ENCODE results near the gene RAG2.

Gene RAG2

DNA sequence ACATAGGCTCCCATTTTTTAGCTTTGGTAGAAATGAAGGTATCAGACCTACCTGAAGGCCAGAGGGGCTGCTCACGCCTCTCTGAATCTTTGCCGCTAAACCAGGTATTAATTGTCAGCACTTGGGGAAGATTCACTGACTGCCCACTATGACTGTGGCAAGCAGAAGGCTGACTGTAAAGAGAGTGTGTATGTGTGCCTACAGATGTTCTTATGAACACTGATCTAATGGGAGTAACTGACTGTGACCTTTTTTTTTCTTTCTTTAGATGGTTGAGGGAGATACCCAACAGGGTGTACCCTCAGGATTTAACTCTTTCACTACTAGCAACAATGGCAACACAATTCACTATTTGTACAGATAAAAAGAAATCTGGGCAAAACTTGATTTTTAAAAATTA lies at the start of gene RAG2:
Gene RAG2, minus strand, starts transcription at position 186 of the 400 bp plus-strand sequence. CDS start 4,068 bp downstream, outside the sequence.
- FAIRE-seq (no peak), DNase-seq (ENCODE audit: insufficient read length, low spot score) (no peak)

GRCh38 chr11:36638556-36638955 lies 40.5 kb upstream of the RAG2 start:
- DNase-seq (ENCODE audit: insufficient read length, low spot score), result no peak

DNA sequence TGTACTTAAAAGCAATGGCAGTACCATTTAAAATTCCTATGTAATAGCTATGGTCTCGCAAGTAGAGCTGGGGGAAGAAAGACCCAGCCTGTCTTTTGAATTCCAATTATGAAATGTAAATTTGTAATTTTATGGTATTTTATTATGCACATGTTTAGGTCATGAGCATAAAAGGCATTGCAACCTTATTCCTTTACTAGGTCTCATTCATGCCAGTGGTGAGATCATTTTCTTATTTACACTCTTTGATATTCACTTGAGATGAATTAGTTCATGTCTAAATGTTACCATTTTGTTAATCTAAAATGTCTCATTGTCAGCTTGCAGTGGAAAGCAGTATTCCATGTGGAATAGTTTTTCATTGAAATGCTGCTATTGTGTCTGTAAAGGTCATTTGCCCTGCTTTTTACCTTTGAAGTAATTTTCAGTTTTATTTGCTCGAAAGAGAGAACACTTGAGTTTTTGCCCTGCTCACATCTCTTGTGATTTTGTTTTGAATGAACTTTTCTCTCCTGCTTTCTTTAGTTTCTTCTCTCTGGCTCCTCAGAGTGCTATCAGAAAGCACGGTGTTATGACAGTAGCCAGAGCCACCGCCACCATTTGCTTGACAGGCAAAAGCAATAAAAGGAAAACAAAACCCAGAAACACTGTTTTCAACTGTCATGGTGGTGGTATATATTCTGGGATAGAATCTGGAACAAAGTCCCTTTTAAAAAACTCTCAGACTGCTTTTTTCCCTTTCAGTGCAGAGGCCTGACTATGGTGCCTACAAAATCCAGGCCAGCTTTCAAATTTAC lies 37.2 kb upstream of the RAG2 start:
- peak; percentile 23 for FAIRE-seq
- no peak for DNase-seq (ENCODE audit: insufficient read length, low spot score)

More at GRCh38 chr11:36638556-36638955, 40.5 kb upstream of the RAG2 start:
- FAIRE-seq, result no peak

DNA sequence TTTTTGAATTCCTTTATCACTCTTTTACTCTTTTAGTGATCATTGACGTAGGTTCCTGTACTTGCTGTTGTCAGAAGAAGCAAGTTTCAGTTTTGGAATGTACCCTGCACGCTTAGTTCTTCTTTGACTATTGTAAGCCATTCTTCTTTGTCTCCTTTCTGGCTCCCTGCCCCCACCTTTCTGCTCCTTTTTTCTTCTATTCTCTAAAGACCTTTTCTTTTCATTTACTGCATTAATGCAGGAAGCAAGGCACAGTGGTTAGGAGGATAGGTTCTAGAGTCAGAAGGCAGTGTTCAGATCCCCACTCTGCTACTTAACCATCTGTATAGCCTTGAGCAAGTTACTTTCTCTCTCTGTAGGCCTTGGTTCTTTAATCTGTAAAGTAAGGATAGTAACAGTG lies 33.7 kb upstream of the RAG2 start:
- DNase-seq (ENCODE audit: insufficient read length, low spot score) (no peak), FAIRE-seq (no peak)

DNA sequence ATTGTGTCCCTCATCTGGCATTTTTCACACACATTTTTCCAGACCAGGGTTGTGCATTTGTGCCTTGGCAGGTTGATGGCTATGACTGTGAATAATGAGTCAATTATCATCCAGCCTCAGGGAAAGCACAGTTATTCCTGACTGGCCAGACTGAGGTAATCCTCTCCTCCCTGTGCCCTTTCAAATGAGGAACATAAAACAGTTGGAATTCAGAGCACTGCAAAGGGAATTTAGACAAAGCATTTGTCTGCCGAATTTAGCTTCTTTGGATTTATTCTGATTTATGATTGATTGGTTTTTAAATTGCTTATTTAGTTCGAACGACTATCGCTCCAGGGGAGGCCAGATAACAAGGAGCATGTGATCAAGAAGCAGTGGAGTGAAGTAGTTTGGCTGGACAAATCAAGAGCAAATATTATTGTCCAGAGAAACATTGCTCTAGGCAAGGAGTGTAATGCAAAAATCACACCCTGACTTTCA lies 30.8 kb upstream of the RAG2 start:
- FAIRE-seq, result no peak

GRCh38 chr11:36628141-36628540 lies 30.1 kb upstream of the RAG2 start:
- DNase-seq (ENCODE audit: insufficient read length, low spot score) (no peak), FAIRE-seq (no peak)

More for the DNA sequence above, 30.8 kb upstream of the RAG2 start:
- no peak for DNase-seq (ENCODE audit: insufficient read length, low spot score)

GRCh38 chr11:36627471-36627870 lies 29.4 kb upstream of the RAG2 start:
- FAIRE-seq, result no peak
- DNase-seq (ENCODE audit: insufficient read length, low spot score), result no peak

GRCh38 chr11:36627006-36627405 lies 29.0 kb upstream of the RAG2 start:
- DNase-seq (ENCODE audit: insufficient read length, low spot score) (no peak), FAIRE-seq (no peak)

DNA sequence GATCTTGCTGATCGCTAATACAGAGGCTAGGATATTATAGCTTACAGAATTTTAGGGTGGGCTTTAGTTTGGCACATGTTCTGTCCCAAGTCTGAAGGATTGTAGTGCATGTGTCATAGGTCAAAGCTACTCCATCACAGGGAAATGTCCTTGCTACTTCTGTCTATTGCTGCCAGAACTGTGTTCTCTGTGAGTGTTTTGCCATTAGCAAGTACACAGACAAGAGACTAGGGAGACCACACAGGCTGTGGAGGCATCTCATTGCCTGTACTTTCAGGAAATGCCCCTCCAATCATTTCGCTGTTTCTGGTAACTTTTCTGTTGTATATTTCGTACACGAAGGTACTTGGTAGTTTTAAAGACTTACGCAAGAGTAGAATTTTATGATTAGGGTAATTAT lies 25.5 kb upstream of the RAG2 start:
- FAIRE-seq, result no peak
- DNase-seq (ENCODE audit: insufficient read length, low spot score), result no peak

DNA sequence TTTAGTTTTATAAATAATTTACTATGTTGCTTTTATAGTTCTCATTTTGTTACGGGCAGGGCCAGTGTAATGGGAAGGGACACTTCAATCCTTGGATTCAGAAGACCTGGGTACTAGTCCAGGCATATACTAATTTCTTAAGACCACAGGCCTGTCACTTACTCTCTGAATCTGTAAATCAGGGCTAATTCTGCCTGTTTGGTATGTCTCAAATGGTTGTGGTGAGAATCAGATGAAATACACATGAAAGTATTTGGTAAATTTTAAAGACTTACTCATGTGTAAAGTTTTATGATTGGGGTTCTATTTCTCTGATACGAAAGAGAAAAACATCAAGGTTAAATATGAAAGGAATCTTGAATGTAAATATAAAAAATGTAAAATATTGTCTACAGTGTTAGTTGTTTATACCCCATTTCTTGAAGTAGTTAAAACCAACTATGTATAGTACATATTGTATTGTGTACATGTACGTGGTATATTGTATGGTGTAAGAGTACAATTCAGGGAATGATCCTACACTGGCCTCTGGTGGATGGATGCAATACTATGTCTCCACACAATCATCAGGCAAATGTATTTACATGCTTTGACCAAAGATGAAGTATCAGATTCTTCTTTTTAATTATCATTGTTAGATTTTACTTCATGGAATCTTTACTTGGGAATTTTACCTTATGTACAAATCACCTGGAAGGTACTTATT lies 24.5 kb upstream of the RAG2 start:
- no peak for FAIRE-seq
- DNase-seq (ENCODE audit: insufficient read length, low spot score), result no peak

GRCh38 chr11:36620246-36620645 lies 22.2 kb upstream of the RAG2 start:
- FAIRE-seq (no peak), DNase-seq (ENCODE audit: insufficient read length, low spot score) (no peak)

GRCh38 chr11:36619502-36619901 lies 21.5 kb upstream of the RAG2 start:
- no peak for DNase-seq (ENCODE audit: insufficient read length, low spot score)
- peak; percentile 44 for FAIRE-seq

- DNase-seq (ENCODE audit: insufficient read length, low spot score) (no peak), FAIRE-seq (no peak)
Measured at GRCh38 chr11:36618363-36619047, 20.5 kb upstream of the RAG2 start.

DNA sequence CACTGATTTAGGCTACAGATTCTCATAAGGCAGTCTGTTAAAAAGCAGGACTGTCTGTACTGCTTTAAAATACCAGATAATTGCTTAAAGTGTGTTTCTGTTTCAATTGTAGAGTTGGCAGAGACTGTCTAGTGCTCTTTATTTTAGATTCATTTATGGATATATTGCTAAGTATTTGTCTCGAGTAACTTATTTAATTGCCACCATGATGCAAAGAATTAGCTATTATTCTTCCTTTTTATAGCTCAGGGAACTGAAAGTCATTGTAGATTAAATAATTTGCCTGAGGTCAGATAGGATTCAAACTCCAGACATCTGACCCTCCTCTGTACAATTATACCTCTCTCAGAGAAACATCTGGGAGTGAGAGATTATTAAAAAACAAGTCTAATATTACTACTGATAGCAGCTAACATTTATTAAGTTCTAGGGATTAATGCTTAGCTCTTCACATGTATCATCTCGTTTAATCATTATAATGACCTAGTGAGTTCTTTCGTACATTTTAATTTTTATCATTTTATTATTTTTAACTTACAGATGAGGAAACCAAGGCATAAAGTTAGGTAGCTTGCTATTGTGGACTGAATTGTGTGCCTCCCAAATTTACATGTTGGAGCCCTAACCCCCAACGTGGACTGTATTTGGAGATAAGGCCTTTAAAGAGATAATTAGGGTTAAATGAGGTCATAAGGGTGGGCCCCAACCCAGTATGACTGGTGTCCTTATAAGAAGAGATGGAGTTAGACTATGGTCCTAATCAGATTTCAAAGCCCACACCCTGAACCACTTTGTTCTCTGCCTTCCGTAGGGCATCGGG lies 19.7 kb upstream of the RAG2 start:
- DNase-seq (ENCODE audit: insufficient read length, low spot score), result no peak
- FAIRE-seq, result no peak

- FAIRE-seq (no peak), DNase-seq (ENCODE audit: insufficient read length, low spot score) (no peak)
Measured at GRCh38 chr11:36615826-36616225, 17.8 kb upstream of the RAG2 start.

DNA sequence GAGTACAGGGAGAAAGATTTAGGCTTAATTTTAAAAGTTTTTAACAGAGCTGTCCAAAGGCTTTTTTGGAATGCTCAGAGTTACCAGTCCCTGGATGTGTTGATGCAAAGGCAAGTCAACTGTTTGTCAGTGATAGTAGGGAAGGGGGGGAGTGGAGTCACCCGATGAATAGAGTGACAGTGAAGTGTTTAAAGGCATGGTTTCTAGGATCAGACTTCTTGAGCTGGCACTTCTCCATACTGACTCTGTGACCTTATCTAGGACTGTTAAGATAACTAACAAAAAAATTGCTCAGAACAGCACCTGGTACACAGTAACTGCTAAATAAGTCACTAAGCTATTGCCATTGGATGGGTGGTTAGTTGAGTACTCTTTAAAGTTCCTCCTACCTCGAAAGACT lies 11.3 kb upstream of the RAG2 start:
- FAIRE-seq (no peak), DNase-seq (ENCODE audit: insufficient read length, low spot score) (no peak)

GRCh38 chr11:36608491-36609199 lies 10.6 kb upstream of the RAG2 start:
- no peak for DNase-seq (ENCODE audit: insufficient read length, low spot score)
- no peak for FAIRE-seq

GRCh38 chr11:36605221-36606216 lies 7.5 kb upstream of the RAG2 start:
- FAIRE-seq, result peak; percentile 71

GRCh38 chr11:36602135-36602534 lies 4.1 kb upstream of the RAG2 start:
- DNase-seq (ENCODE audit: insufficient read length, low spot score), result no peak
- no peak for FAIRE-seq

More at GRCh38 chr11:36605221-36606216, 7.5 kb upstream of the RAG2 start:
- no peak for DNase-seq (ENCODE audit: insufficient read length, low spot score)

Measured in GM19239 (cell line).